GM19455 (cell line): ENCODE measurements around the gene GYG2.
"Not testable (repeated sequence)": the region's sequence is repeated elsewhere in the genome, so short reads cannot be mapped to it uniquely, and the experiment has no call there.

ENCODE experiments used
- ATAC-seq: cut with Tn5 transposase; IDR thresholded peaks from one replicate; pipeline ENCODE4 v1.9.1; 2021; ENCODE audit not compliant: unreplicated experiment

GYG2 gene

GRCh38 chrX:2867206-2867605 lies 38.5 kb downstream of the GYG2 start:
- ATAC-seq = no peak

GRCh38 chrX:2870650-2871049 lies 41.9 kb downstream of the GYG2 start:
- no peak for ATAC-seq

- ATAC-seq = no peak
Observed at GRCh38 chrX:2871831-2872230, 43.1 kb downstream of the GYG2 start.

- no peak for ATAC-seq
Observed at GRCh38 chrX:2872671-2873277, 44.0 kb downstream of the GYG2 start.

- no peak for ATAC-seq
Observed at GRCh38 chrX:2874222-2875135, 45.7 kb downstream of the GYG2 start.

- no peak for ATAC-seq
Observed at GRCh38 chrX:2875136-2875481, 46.4 kb downstream of the GYG2 start.

GRCh38 chrX:2875798-2876399 lies 47.2 kb downstream of the GYG2 start:
- ATAC-seq = no peak

- ATAC-seq = no peak
Observed at GRCh38 chrX:2878563-2878962, 49.8 kb downstream of the GYG2 start.

- ATAC-seq = no peak
Observed at GRCh38 chrX:2879670-2880069, 50.9 kb downstream of the GYG2 start.

GRCh38 chrX:2883770-2884169 lies 55.0 kb downstream of the GYG2 start:
- no peak for ATAC-seq

GRCh38 chrX:2888309-2888708 lies 59.6 kb downstream of the GYG2 start:
- ATAC-seq = no peak

GRCh38 chrX:2889045-2889605 lies 60.4 kb downstream of the GYG2 start:
- ATAC-seq = no peak

GRCh38 chrX:2889706-2890490 lies 61.2 kb downstream of the GYG2 start:
- not testable (repeated sequence) for ATAC-seq

- not testable (repeated sequence) for ATAC-seq
Observed at GRCh38 chrX:2890536-2891460, 62.1 kb downstream of the GYG2 start.

- ATAC-seq = no peak
Observed at GRCh38 chrX:2892816-2893215, 64.1 kb downstream of the GYG2 start.

GRCh38 chrX:2894885-2895292 lies 66.2 kb downstream of the GYG2 start:
- ATAC-seq = no peak

GRCh38 chrX:2897311-2897689 lies 68.6 kb downstream of the GYG2 start:
- no peak for ATAC-seq

GRCh38 chrX:2897690-2898623 lies 69.2 kb downstream of the GYG2 start:
- not testable (repeated sequence) for ATAC-seq
